PC-9 (cell line): Measurements from ENCODE around the gene MTHFD2.

ENCODE experiments used
- EZH2 ChIP-seq: fragments of 200-600 bp; sonication (generic); IDR thresholded peaks from 2 replicates; pipeline ENCODE4 v1.8.0; 2017; ENCODE audit warnings: antibody characterized with exemption, low read depth
- TF ChIP-seq, protein P1 (sequence below): fragments of 200-600 bp; sonication (generic); conservative IDR thresholded peaks from 2 replicates; pipeline ENCODE4 v1.6.1; 2017; ENCODE audit warnings: mixed run types, antibody characterized with exemption, mild to moderate bottlenecking, moderate library complexity

GRCh38 chr2:74205596-74205995, 7.2 kb downstream of the MTHFD2 start:
- TF ChIP-seq, protein P1, sequence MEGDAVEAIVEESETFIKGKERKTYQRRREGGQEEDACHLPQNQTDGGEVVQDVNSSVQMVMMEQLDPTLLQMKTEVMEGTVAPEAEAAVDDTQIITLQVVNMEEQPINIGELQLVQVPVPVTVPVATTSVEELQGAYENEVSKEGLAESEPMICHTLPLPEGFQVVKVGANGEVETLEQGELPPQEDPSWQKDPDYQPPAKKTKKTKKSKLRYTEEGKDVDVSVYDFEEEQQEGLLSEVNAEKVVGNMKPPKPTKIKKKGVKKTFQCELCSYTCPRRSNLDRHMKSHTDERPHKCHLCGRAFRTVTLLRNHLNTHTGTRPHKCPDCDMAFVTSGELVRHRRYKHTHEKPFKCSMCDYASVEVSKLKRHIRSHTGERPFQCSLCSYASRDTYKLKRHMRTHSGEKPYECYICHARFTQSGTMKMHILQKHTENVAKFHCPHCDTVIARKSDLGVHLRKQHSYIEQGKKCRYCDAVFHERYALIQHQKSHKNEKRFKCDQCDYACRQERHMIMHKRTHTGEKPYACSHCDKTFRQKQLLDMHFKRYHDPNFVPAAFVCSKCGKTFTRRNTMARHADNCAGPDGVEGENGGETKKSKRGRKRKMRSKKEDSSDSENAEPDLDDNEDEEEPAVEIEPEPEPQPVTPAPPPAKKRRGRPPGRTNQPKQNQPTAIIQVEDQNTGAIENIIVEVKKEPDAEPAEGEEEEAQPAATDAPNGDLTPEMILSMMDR, result no peak
- no peak for TF ChIP-seq EZH2
